GM10266 (cell line): ENCODE data around the gene FBXO33.

Experiments used
- DNase-seq: peaks from one replicate; pipeline ENCODE4 v3.0.0; 2012; ENCODE audit errors: extremely low spot score
- TF ChIP-seq, protein P1 (sequence below): IDR thresholded peaks from 2 replicates; pipeline ENCODE4 v1.5.1; 2012; ENCODE audit warnings: mild to moderate bottlenecking, low read depth; ENCODE audit not compliant: control insufficient read depth, insufficient read depth; ENCODE audit errors: missing control alignments

FBXO33 gene

GRCh38 chr14:39417014-39417413, 15.2 kb downstream of the FBXO33 start:
- DNase-seq: no peak
- TF ChIP-seq, protein P1, sequence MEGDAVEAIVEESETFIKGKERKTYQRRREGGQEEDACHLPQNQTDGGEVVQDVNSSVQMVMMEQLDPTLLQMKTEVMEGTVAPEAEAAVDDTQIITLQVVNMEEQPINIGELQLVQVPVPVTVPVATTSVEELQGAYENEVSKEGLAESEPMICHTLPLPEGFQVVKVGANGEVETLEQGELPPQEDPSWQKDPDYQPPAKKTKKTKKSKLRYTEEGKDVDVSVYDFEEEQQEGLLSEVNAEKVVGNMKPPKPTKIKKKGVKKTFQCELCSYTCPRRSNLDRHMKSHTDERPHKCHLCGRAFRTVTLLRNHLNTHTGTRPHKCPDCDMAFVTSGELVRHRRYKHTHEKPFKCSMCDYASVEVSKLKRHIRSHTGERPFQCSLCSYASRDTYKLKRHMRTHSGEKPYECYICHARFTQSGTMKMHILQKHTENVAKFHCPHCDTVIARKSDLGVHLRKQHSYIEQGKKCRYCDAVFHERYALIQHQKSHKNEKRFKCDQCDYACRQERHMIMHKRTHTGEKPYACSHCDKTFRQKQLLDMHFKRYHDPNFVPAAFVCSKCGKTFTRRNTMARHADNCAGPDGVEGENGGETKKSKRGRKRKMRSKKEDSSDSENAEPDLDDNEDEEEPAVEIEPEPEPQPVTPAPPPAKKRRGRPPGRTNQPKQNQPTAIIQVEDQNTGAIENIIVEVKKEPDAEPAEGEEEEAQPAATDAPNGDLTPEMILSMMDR: no peak

GRCh38 chr14:39416072-39416471, 16.2 kb downstream of the FBXO33 start:
- TF ChIP-seq, protein P1: no peak
- no peak for DNase-seq

GRCh38 chr14:39406560-39406959, 25.7 kb downstream of the FBXO33 start:
- DNase-seq: no peak
- TF ChIP-seq, protein P1: no peak

DNA sequence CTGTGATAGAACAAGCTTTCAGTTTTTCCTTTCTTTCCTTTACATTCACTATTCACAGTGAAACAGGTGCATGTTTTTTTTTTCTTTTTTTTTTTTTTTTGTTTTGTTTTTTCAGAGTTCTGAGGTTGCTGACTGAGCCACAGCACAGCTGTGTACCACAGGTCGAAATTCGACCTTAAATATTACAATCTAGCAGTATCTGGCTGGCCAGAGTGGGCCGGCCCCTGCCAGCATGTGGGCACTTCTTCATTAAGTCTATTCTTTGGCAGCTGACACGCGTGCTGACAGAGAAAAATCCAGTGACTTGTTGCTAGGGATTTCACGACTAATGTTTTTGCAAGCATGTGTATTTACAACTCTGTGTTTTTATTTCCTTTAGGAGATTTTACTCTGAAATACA, 33.9 kb downstream of the FBXO33 start:
- TF ChIP-seq, protein P1: no peak
- no peak for DNase-seq

DNA sequence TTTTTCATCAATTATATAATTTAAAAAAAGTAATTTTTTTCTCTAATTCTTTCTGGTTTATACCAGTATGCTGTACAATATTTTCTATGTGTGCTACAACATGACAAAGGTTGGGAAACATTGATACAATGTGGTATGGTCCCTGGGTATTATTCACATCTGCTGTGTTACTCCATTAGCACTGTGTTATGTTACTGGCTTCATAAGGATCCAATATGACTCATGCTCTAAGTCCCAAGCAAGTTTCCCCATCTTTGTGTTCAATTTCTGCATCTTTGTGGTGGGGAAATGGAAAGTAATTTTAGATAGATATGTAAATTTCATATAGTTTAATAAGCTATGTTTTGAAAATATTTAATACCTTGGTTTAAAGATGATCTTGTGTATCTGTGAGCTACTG, 35.8 kb downstream of the FBXO33 start:
- TF ChIP-seq, protein P1: no peak
- no peak for DNase-seq

DNA sequence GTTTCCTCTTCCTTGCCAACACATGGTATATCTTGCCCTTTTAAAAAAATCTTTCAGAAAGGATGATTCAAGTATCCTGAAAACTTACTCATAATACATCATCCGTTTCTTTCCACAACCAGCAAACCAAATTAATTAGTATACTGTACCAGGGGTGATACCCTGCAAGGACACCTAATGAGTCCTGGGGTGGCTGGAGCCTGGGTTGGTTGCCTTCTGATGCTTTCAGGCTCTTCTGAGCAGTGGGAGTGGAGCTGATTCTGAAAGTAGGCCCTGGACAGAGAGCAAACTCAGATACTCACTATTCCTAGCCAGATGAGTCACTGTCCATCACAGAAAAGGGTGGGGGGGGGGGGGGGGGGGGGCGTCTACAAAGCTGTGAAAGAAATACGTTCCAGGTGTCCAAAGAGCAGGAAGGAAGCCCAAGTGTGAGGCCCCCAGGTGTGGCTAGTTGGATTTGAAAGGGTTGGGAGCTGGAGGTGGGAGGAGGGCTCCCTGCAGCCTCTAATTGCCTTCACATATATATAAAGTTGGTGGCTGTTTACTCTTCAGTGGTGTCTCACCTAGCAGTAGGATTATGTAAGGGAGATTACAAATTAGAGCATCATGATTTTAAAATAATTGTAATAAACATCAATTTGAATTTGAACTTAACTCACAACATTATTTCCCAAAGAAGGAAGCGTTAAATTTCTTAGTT, 36.5 kb downstream of the FBXO33 start:
- TF ChIP-seq, protein P1: no peak
- DNase-seq: no peak

- TF ChIP-seq, protein P1: no peak
These were observed 38.9 kb downstream of the FBXO33 start for GRCh38 chr14:39393289-39393688.

More at GRCh38 chr14:39393289-39393688, 38.9 kb downstream of the FBXO33 start:
- DNase-seq: no peak
